Measurements from ENCODE around the gene CTDNEP1.

The CTDNEP1 gene

GRCh38 chr17:7243453-7243729, 8.1 kb downstream of the CTDNEP1 start:
- no peak for DNase-seq (ENCODE audit: low spot score)
- TF ChIP-seq CTCF (IDR thresholded peaks at IDR 0.05; ENCODE audit: extremely low read depth, missing control alignments), result no peak

- peak; percentile 91 for DNase-seq (ENCODE audit: low spot score)
- TF ChIP-seq CTCF (IDR thresholded peaks at IDR 0.05; ENCODE audit: extremely low read depth, missing control alignments), result no peak
These were observed 8.6 kb downstream of the CTDNEP1 start for GRCh38 chr17:7242717-7243452.

GRCh38 chr17:7241783-7242716, 9.5 kb downstream of the CTDNEP1 start, which contains the start of gene GABARAP:
GABARAP (minus strand) TSS chr17:7242449; CDS start chr17:7242330, 119 bp downstream.
- no peak for TF ChIP-seq CTCF (IDR thresholded peaks at IDR 0.05; ENCODE audit: extremely low read depth, missing control alignments)
- peak; percentile 85 for DNase-seq (ENCODE audit: low spot score)

GRCh38 chr17:7241090-7241733, 10.3 kb downstream of the CTDNEP1 start:
- DNase-seq (ENCODE audit: low spot score), result no peak
- TF ChIP-seq CTCF (IDR thresholded peaks at IDR 0.05; ENCODE audit: extremely low read depth, missing control alignments), result no peak

GRCh38 chr17:7240375-7240774, 11.2 kb downstream of the CTDNEP1 start:
- no peak for DNase-seq (ENCODE audit: low spot score)

More at GRCh38 chr17:7240375-7240774, 11.2 kb downstream of the CTDNEP1 start:
- TF ChIP-seq CTCF (IDR thresholded peaks at IDR 0.05; ENCODE audit: extremely low read depth, missing control alignments), result no peak
